Neural cell (in vitro differentiated cells): ENCODE data around the gene HDAC7. TPM values are rescaled to one million over a fixed set of nuclear protein-coding genes. Genes with fewer than 3 reads are reported as not detected.

Experiments used
- H2AFZ ChIP-seq: fragments of 200-600, 300-800 bp; sonication (generic), shearing (Covaris generic); 2 replicates; pipeline ENCODE4 v1.6.0; 2014; ENCODE audit warnings: low read depth, mild to moderate bottlenecking, antibody characterized with exemption, low read length, moderate library complexity
- H3F3A ChIP-seq: fragments of 200-600 bp; shearing (Covaris generic); 2 replicates; pipeline ENCODE4 v1.6.1; 2016; ENCODE audit warnings: mild to moderate bottlenecking, moderate library complexity, mixed read lengths, antibody characterized with exemption, low read length; ENCODE audit not compliant: insufficient read depth, poor library complexity, severe bottlenecking
- H3K27ac ChIP-seq: fragments of 200-600, 300-800 bp; sonication (generic), shearing (Covaris generic); 2 replicates; pipeline ENCODE4 v1.5.1; 2014; ENCODE audit warnings: mild to moderate bottlenecking, low read length, moderate library complexity
- H3K27me3 ChIP-seq: fragments of 300-800, 200-600 bp; sonication (generic), shearing (Covaris generic); 2 replicates; pipeline ENCODE4 v1.6.0; 2014; ENCODE audit warnings: mild to moderate bottlenecking, low read depth, low read length, moderate library complexity; ENCODE audit not compliant: insufficient read depth
- H3K36me3 ChIP-seq: fragments of 300-800, 200-600 bp; sonication (generic), shearing (Covaris generic); 2 replicates; pipeline ENCODE4 v1.5.1; 2014; ENCODE audit warnings: mild to moderate bottlenecking, antibody characterized with exemption, low read length, moderate library complexity; ENCODE audit not compliant: insufficient read depth
- H3K4me2 ChIP-seq: fragments of 300-800, 200-600 bp; sonication (generic), shearing (Covaris generic); 2 replicates; pipeline ENCODE4 v1.6.0; 2014; ENCODE audit warnings: mild to moderate bottlenecking, low read length
- H3K4me3 ChIP-seq: fragments of 300-800, 200-600 bp; sonication (generic), shearing (Covaris generic); 2 replicates; pipeline ENCODE4 v1.5.1; 2014; ENCODE audit warnings: mild to moderate bottlenecking, low read length, moderate library complexity
- H3K79me2 ChIP-seq: fragments of 200-600 bp; shearing (Covaris generic); replicated peaks from 2 replicates; pipeline ENCODE4 v1.6.0; 2014; ENCODE audit warnings: mild to moderate bottlenecking, low read length, moderate library complexity; ENCODE audit not compliant: insufficient read depth
- H3K9ac ChIP-seq: fragments of 300-800, 200-600 bp; sonication (generic), shearing (Covaris generic); 2 replicates; pipeline ENCODE4 v1.6.1; 2016; ENCODE audit warnings: mild to moderate bottlenecking, low read length, mixed read lengths
- H3K9me2 ChIP-seq: fragments of 200-600 bp; shearing (Covaris generic); 2 replicates; pipeline ENCODE4 v1.6.1; 2016; ENCODE audit warnings: mild to moderate bottlenecking, low read length, mixed read lengths; ENCODE audit not compliant: insufficient read depth
- H3K9me3 ChIP-seq: fragments of 200-600, 300-800 bp; sonication (generic), shearing (Covaris generic); 2 replicates; pipeline ENCODE4 v1.6.1; 2016; ENCODE audit warnings: mild to moderate bottlenecking, mixed run types, low read length, moderate library complexity, mixed read lengths
- H4K20me1 ChIP-seq: fragments of 200-600 bp; shearing (Covaris generic); 2 replicates; pipeline ENCODE4 v1.6.1; 2016; ENCODE audit warnings: mild to moderate bottlenecking, mixed run types; ENCODE audit not compliant: insufficient read depth
- EP300 ChIP-seq: fragments of 450-650 bp; conservative IDR thresholded peaks from 2 replicates; pipeline ENCODE4 v1.6.1; 2014; ENCODE audit warnings: antibody characterized with exemption, mild to moderate bottlenecking, moderate library complexity; ENCODE audit not compliant: poor library complexity, severe bottlenecking
- EZH2 ChIP-seq: fragments of 200-600, 300-800 bp; shearing (Covaris generic), sonication (generic); IDR thresholded peaks from 2 replicates; pipeline ENCODE4 v1.6.1; 2014; ENCODE audit warnings: antibody characterized with exemption, low read length, borderline replicate concordance, mild to moderate bottlenecking; ENCODE audit not compliant: insufficient read depth, poor library complexity, severe bottlenecking
- MXI1 ChIP-seq: fragments of 450-650 bp; conservative IDR thresholded peaks from 2 replicates; pipeline ENCODE4 v1.6.1; 2014; ENCODE audit warnings: antibody characterized with exemption, mild to moderate bottlenecking; ENCODE audit not compliant: poor library complexity, severe bottlenecking
- POLR2AphosphoS5 ChIP-seq: IDR thresholded peaks from 2 replicates; pipeline ENCODE4 v1.6.1; 2012
- RAD21 ChIP-seq: fragments of 450-650 bp; conservative IDR thresholded peaks from 2 replicates; pipeline ENCODE4 v1.6.1; 2014; ENCODE audit warnings: antibody characterized with exemption, mild to moderate bottlenecking, moderate library complexity
- REST ChIP-seq: IDR thresholded peaks from 2 replicates; pipeline ENCODE4 v1.6.1; 2012; ENCODE audit warnings: borderline replicate concordance
- SMC3 ChIP-seq: fragments of 450-650 bp; conservative IDR thresholded peaks from 2 replicates; pipeline ENCODE4 v1.6.1; 2014; ENCODE audit warnings: antibody characterized with exemption, mild to moderate bottlenecking, moderate library complexity; ENCODE audit not compliant: poor library complexity
- TAF1 ChIP-seq: IDR thresholded peaks from 2 replicates; pipeline ENCODE4 v1.6.1; 2012; ENCODE audit warnings: low read depth
- polyA plus RNA-seq: library from polyadenylated mRNA; depleted of rRNA; stranded (reverse); fragments of >200 nt; gene quantifications from 2 replicates; pipeline ENCODE4 v1.2.3, GENCODE V29; 2014
- TF ChIP-seq, protein P1 (sequence below): fragments of 450-650 bp; IDR thresholded peaks from 2 replicates; pipeline ENCODE4 v1.5.1; 2014; ENCODE audit warnings: antibody characterized with exemption, mild to moderate bottlenecking, moderate library complexity; ENCODE audit not compliant: poor library complexity, severe bottlenecking

Gene HDAC7
- polyA plus RNA-seq, 1 donor from 2014 or later, result 30.2 TPM

- TF ChIP-seq MXI1 (no peak), SMC3 (no peak), REST (no peak), TAF1 (no peak), EP300 (no peak), RAD21 (no peak), EZH2 (no peak), POLR2AphosphoS5 (no peak)
- TF ChIP-seq, protein P1, sequence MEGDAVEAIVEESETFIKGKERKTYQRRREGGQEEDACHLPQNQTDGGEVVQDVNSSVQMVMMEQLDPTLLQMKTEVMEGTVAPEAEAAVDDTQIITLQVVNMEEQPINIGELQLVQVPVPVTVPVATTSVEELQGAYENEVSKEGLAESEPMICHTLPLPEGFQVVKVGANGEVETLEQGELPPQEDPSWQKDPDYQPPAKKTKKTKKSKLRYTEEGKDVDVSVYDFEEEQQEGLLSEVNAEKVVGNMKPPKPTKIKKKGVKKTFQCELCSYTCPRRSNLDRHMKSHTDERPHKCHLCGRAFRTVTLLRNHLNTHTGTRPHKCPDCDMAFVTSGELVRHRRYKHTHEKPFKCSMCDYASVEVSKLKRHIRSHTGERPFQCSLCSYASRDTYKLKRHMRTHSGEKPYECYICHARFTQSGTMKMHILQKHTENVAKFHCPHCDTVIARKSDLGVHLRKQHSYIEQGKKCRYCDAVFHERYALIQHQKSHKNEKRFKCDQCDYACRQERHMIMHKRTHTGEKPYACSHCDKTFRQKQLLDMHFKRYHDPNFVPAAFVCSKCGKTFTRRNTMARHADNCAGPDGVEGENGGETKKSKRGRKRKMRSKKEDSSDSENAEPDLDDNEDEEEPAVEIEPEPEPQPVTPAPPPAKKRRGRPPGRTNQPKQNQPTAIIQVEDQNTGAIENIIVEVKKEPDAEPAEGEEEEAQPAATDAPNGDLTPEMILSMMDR, result no peak
- Histone ChIP-seq H3K79me2 (peaks cover 13% of the 10 kb centered on the region), H4K20me1 (no peaks in the 10 kb centered on the region), H2AFZ (no peak overlapping the region), H3K9me3 (no peaks in the 10 kb centered on the region), H3K36me3 (no peaks in the 10 kb centered on the region), H3K4me3 (no peak overlapping the region), H3K27ac (no peak overlapping the region), H3K9ac (no peak overlapping the region), H3K27me3 (no peaks in the 10 kb centered on the region), H3F3A (no peaks in the 10 kb centered on the region), H3K4me2 (no peak overlapping the region), H3K9me2 (no peaks in the 10 kb centered on the region)
These were observed 3.9 kb upstream of the HDAC7 start for GRCh38 chr12:47823422-47824086.

DNA sequence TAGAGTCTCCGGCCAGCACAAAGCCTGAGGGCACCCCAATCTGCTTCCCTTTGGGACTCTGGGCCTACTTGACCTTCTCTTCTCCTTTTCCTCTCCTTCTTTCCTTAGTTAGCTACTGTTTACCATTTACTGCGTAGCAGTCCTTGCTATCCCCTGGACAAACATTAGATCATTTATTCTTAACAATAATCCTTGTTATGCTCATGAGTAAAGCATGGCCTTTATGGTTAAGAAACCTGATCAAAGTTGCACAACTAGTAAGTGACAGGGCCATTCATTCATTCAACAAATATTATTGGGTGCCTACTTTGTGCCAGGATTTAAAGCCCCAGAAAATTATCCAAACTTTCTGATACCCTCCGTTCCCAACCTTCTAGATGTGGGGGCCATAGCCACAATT is 3.2 kb upstream of the HDAC7 start:
- Histone ChIP-seq H2AFZ (no peak overlapping the region), H3K27ac (no peak overlapping the region)

More for the DNA sequence above, 3.2 kb upstream of the HDAC7 start:
- Histone ChIP-seq H3K36me3 (no peaks in the 10 kb centered on the region), H3K4me3 (no peak overlapping the region), H3K27me3 (no peaks in the 10 kb centered on the region), H3K9ac (no peak overlapping the region), H3K79me2 (peaks cover 13% of the 10 kb centered on the region), H3K9me3 (no peaks in the 10 kb centered on the region), H3K9me2 (no peaks in the 10 kb centered on the region), H4K20me1 (no peaks in the 10 kb centered on the region), H3F3A (no peaks in the 10 kb centered on the region), H3K4me2 (no peak overlapping the region)
- TF ChIP-seq MXI1, result no peak
- TF ChIP-seq SMC3, result no peak
- TF ChIP-seq POLR2AphosphoS5, result no peak
- TF ChIP-seq, protein P1, result no peak
- no peak for TF ChIP-seq EP300
- TF ChIP-seq TAF1, result no peak
- TF ChIP-seq EZH2, result no peak
- TF ChIP-seq RAD21, result no peak
- TF ChIP-seq REST, result no peak
